CD1c-positive myeloid dendritic cell (primary cell): Measurements from ENCODE around the gene ZFP57.

Experiments used
- DNase-seq: peaks from one replicate; pipeline ENCODE4 v3.0.0-alpha.2; 2016; ENCODE audit errors: extremely low spot score

Gene ZFP57

DNA sequence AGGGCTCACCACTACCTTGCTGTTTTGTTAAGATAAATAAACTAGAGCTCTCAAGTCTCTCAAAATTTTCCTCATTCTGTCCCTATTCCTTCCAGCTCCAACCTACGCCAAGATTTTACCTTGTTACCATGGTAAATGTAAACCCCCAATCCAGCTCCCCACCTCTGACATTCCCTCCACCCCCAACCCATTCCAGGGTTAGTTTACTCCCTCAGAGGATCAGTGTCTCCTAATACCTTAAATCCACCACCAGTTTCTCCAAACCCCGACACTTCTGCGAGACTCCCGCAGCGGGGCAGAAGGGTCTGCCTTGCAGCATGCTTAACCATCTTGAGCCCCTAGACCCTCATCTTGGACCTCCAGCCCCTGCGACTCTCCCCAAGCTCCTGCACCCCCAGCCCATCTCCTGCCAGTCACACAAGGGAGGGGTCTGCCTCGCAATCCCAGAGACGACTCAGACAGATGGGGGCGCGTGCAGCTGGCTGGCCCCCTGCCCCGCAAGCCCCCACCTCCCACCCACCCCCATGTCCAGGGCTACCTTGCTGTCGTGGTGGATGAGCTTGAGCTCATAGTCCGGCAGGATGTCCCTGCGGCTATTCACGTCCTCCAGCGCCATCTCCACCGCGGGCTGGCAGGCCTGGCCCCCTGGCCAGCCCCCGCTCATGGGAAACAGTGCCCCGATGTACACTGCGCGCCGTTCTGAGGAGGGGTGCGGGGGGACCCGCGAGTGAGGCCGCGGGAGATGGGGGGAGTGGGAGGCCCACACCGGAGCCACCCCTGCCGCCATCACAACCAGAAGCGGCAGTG lies 53.8 kb downstream of the ZFP57 start:
- no peak for DNase-seq

DNA sequence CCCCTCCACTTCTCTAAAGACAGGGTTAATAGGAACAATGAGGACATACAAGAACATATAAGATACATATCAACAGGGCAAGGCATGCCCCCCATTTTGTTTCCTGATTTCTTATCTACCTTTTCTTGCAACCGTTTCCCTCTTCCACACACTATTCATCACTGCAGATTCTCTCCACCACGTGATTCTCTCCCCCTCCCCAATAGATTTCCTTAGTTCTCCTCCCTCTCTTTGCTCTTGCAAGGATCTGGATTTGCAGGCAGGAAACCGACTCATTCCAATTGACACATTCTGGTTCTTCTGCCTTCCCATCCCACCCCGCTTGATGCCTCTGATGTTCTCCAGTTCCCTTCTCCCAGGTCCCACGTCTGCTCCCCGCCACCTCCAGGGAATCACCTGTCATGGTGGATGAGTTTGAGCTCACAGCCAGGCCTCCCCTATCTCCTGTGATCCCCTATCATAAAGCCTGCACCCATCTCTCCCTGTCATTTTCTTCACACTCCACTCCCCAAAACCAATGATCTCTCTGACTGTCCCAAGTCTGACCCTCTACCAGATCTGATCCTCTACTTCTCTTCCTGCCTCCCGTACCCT lies 55.5 kb downstream of the ZFP57 start:
- no peak for DNase-seq

GRCh38 chr6:29624520-29624961 lies 56.4 kb downstream of the ZFP57 start:
- no peak for DNase-seq
